ENCODE results near the gene EXOSC3.
"Not testable (repeated sequence)": the region's sequence is repeated elsewhere in the genome, so short reads cannot be mapped to it uniquely, and the experiment has no call there.

Gene EXOSC3

GRCh38 chr9:37761511-37761910 lies 23.4 kb downstream of the EXOSC3 start:
- Histone ChIP-seq H3K27ac (peak overlapping the region; percentile 65), H3K27me3 (replicated peaks) (no peaks in the 10 kb centered on the region), H3K36me3 (replicated peaks) (peaks cover 2% of the 10 kb centered on the region), H3K4me3 (ENCODE audit: low read depth, low read length) (no peak overlapping the region)
- DNase-seq = peak; percentile 72
- in situ Hi-C loops (cut with HindIII; ENCODE audit: low pct_ligation_motif_present, low sequenced_read_pairs) = no loop called here
- no peak for TF ChIP-seq CTCF (IDR thresholded peaks at IDR 0.05; ENCODE audit: low read depth, low read length, missing control alignments)

GRCh38 chr9:37760416-37761161 lies 24.3 kb downstream of the EXOSC3 start:
- peaks cover 2% of the 10 kb centered on the region for H3K36me3 ChIP-seq (replicated peaks)
- H3K4me3 ChIP-seq (ENCODE audit: low read depth, low read length) = no peak overlapping the region
- peak; percentile 57 for DNase-seq
- peak overlapping the region; percentile 65 for H3K27ac ChIP-seq
- H3K27me3 ChIP-seq (replicated peaks) = no peaks in the 10 kb centered on the region
- in situ Hi-C loops (cut with HindIII; ENCODE audit: low pct_ligation_motif_present, low sequenced_read_pairs) = no loop called here
- TF ChIP-seq CTCF (IDR thresholded peaks at IDR 0.05; ENCODE audit: low read depth, low read length, missing control alignments) = no peak

GRCh38 chr9:37758747-37759146 lies 26.1 kb downstream of the EXOSC3 start:
- no peak for DNase-seq
- TF ChIP-seq CTCF (IDR thresholded peaks at IDR 0.05; ENCODE audit: low read depth, low read length, missing control alignments) = no peak
- in situ Hi-C loops (cut with HindIII; ENCODE audit: low pct_ligation_motif_present, low sequenced_read_pairs) = no loop called here
- H3K36me3 ChIP-seq (replicated peaks) = no peaks in the 10 kb centered on the region
- no peak overlapping the region for H3K4me3 ChIP-seq (ENCODE audit: low read depth, low read length)
- no peak overlapping the region for H3K27ac ChIP-seq
- no peaks in the 10 kb centered on the region for H3K27me3 ChIP-seq (replicated peaks)

- peak; percentile 54 for DNase-seq
- H3K36me3 ChIP-seq (replicated peaks) = no peaks in the 10 kb centered on the region
- TF ChIP-seq CTCF (IDR thresholded peaks at IDR 0.05; ENCODE audit: low read depth, low read length, missing control alignments) = peak; percentile 22
- peak within 1 kb of the TSS; percentile 65 for H3K27ac ChIP-seq
- H3K4me3 ChIP-seq (ENCODE audit: low read depth, low read length) = peak within 1 kb of the TSS; percentile 80
- H3K27me3 ChIP-seq (replicated peaks) = no peaks in the 10 kb centered on the region
- in situ Hi-C loops (cut with HindIII; ENCODE audit: low pct_ligation_motif_present, low sequenced_read_pairs) = no loop called here
These were observed 31.2 kb downstream of the EXOSC3 start, which contains the start of gene TRMT10B for GRCh38 chr9:37753489-37754190. TSS of gene TRMT10B (plus strand) at chr9:37753805. CDS start at chr9:37761932, 8,127 bp downstream.

- Histone ChIP-seq H3K27ac (no peak overlapping the region), H3K27me3 (replicated peaks) (no peaks in the 10 kb centered on the region), H3K36me3 (replicated peaks) (no peaks in the 10 kb centered on the region), H3K4me3 (ENCODE audit: low read depth, low read length) (peak overlapping the region; percentile 80)
- in situ Hi-C loops (cut with HindIII; ENCODE audit: low pct_ligation_motif_present, low sequenced_read_pairs) = no loop called here
- DNase-seq = no peak
- no peak for TF ChIP-seq CTCF (IDR thresholded peaks at IDR 0.05; ENCODE audit: low read depth, low read length, missing control alignments)
These were observed 32.0 kb downstream of the EXOSC3 start for GRCh38 chr9:37752642-37753488.

- in situ Hi-C loops (cut with HindIII; ENCODE audit: low pct_ligation_motif_present, low sequenced_read_pairs); H3K36me3 ChIP-seq (replicated peaks); H3K27ac ChIP-seq; DNase-seq; H3K4me3 ChIP-seq (ENCODE audit: low read depth, low read length); H3K27me3 ChIP-seq (replicated peaks): not testable (repeated sequence)
These were observed 32.8 kb downstream of the EXOSC3 start for GRCh38 chr9:37752112-37752511.

- H3K36me3 ChIP-seq (replicated peaks); H3K27me3 ChIP-seq (replicated peaks); in situ Hi-C loops (cut with HindIII; ENCODE audit: low pct_ligation_motif_present, low sequenced_read_pairs); H3K27ac ChIP-seq; DNase-seq; H3K4me3 ChIP-seq (ENCODE audit: low read depth, low read length): not testable (repeated sequence)
These were observed 33.2 kb downstream of the EXOSC3 start for GRCh38 chr9:37751704-37752103.

Data from brain microvascular endothelial cell (primary cell).